ENCODE results near the gene INO80E. TPM values are rescaled to one million over a fixed set of nuclear protein-coding genes. Genes with fewer than 3 reads are reported as not detected.

Gene INO80E
- total and polyA plus RNA-seq, 2 of the 8 experiments (the other 6 are each of a cell fraction or from before 2014, with no cell fraction given): 43.0 to 91.2 TPM

DNA sequence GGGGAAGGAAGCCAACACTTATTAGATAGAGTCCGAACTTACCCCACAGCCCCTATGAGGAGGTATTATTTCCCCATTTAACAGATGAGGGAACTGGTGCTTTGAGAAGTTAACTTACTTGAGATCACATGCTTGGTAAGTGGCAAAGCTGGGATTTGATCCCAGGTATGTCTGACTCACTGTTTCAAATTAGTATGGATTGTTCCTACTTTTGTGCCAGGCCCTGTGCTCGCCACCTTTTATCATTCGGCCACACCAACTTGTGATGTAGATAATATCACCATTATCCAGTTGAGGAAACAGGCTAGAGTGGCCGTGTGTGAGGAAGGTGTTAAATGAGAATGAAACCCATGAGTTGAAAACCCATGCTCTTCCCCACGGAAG is 11.3 kb upstream of the INO80E start (continued):
- TF ChIP-seq, protein P1, sequence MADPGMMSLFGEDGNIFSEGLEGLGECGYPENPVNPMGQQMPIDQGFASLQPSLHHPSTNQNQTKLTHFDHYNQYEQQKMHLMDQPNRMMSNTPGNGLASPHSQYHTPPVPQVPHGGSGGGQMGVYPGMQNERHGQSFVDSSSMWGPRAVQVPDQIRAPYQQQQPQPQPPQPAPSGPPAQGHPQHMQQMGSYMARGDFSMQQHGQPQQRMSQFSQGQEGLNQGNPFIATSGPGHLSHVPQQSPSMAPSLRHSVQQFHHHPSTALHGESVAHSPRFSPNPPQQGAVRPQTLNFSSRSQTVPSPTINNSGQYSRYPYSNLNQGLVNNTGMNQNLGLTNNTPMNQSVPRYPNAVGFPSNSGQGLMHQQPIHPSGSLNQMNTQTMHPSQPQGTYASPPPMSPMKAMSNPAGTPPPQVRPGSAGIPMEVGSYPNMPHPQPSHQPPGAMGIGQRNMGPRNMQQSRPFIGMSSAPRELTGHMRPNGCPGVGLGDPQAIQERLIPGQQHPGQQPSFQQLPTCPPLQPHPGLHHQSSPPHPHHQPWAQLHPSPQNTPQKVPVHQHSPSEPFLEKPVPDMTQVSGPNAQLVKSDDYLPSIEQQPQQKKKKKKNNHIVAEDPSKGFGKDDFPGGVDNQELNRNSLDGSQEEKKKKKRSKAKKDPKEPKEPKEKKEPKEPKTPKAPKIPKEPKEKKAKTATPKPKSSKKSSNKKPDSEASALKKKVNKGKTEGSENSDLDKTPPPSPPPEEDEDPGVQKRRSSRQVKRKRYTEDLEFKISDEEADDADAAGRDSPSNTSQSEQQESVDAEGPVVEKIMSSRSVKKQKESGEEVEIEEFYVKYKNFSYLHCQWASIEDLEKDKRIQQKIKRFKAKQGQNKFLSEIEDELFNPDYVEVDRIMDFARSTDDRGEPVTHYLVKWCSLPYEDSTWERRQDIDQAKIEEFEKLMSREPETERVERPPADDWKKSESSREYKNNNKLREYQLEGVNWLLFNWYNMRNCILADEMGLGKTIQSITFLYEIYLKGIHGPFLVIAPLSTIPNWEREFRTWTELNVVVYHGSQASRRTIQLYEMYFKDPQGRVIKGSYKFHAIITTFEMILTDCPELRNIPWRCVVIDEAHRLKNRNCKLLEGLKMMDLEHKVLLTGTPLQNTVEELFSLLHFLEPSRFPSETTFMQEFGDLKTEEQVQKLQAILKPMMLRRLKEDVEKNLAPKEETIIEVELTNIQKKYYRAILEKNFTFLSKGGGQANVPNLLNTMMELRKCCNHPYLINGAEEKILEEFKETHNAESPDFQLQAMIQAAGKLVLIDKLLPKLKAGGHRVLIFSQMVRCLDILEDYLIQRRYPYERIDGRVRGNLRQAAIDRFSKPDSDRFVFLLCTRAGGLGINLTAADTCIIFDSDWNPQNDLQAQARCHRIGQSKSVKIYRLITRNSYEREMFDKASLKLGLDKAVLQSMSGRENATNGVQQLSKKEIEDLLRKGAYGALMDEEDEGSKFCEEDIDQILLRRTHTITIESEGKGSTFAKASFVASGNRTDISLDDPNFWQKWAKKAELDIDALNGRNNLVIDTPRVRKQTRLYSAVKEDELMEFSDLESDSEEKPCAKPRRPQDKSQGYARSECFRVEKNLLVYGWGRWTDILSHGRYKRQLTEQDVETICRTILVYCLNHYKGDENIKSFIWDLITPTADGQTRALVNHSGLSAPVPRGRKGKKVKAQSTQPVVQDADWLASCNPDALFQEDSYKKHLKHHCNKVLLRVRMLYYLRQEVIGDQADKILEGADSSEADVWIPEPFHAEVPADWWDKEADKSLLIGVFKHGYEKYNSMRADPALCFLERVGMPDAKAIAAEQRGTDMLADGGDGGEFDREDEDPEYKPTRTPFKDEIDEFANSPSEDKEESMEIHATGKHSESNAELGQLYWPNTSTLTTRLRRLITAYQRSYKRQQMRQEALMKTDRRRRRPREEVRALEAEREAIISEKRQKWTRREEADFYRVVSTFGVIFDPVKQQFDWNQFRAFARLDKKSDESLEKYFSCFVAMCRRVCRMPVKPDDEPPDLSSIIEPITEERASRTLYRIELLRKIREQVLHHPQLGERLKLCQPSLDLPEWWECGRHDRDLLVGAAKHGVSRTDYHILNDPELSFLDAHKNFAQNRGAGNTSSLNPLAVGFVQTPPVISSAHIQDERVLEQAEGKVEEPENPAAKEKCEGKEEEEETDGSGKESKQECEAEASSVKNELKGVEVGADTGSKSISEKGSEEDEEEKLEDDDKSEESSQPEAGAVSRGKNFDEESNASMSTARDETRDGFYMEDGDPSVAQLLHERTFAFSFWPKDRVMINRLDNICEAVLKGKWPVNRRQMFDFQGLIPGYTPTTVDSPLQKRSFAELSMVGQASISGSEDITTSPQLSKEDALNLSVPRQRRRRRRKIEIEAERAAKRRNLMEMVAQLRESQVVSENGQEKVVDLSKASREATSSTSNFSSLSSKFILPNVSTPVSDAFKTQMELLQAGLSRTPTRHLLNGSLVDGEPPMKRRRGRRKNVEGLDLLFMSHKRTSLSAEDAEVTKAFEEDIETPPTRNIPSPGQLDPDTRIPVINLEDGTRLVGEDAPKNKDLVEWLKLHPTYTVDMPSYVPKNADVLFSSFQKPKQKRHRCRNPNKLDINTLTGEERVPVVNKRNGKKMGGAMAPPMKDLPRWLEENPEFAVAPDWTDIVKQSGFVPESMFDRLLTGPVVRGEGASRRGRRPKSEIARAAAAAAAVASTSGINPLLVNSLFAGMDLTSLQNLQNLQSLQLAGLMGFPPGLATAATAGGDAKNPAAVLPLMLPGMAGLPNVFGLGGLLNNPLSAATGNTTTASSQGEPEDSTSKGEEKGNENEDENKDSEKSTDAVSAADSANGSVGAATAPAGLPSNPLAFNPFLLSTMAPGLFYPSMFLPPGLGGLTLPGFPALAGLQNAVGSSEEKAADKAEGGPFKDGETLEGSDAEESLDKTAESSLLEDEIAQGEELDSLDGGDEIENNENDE (IDR thresholded peaks at IDR 0.05; ENCODE audit: insufficient replicate concordance, low read length): no peak
- TF ChIP-seq, protein P2, sequence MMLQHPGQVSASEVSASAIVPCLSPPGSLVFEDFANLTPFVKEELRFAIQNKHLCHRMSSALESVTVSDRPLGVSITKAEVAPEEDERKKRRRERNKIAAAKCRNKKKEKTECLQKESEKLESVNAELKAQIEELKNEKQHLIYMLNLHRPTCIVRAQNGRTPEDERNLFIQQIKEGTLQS (IDR thresholded peaks at IDR 0.05; ENCODE audit: insufficient read depth, low read depth, low read length): no peak
- TF ChIP-seq CHD1 (IDR thresholded peaks at IDR 0.05; ENCODE audit: low read depth, low read length) (no peak), KDM1A (IDR thresholded peaks at IDR 0.05; ENCODE audit: borderline replicate concordance, low read length) (no peak), BACH1 (IDR thresholded peaks at IDR 0.05; ENCODE audit: low read length) (no peak), CREB1 (IDR thresholded peaks at IDR 0.05) (no peak), KDM5A (IDR thresholded peaks at IDR 0.05; ENCODE audit: low read length) (no peak), TEAD4 (IDR thresholded peaks at IDR 0.05; ENCODE audit: low read depth, low read length) (no peak), RXRA (IDR thresholded peaks at IDR 0.05; ENCODE audit: insufficient read depth, low read depth, low read length) (no peak), SIRT6 (IDR thresholded peaks at IDR 0.05; ENCODE audit: low read length) (no peak)
